HepG2 (cell line): Measurements from ENCODE around the gene HS6ST1. TPM values are rescaled to one million over a fixed set of nuclear protein-coding genes. Genes with fewer than 3 reads are reported as not detected.

Source experiments
- JUND ChIP-seq: sonication (generic); formaldehyde crosslinking; IDR thresholded peaks from 2 replicates; pipeline ENCODE4 v1.8.0; 2022; ENCODE audit warnings: mild to moderate bottlenecking, missing genetic modification reagents
- KDM5A ChIP-seq: fragments of 200-600 bp; sonication (generic); IDR thresholded peaks from 2 replicates; pipeline ENCODE4 v1.7.0; 2018; ENCODE audit warnings: antibody characterized with exemption, mild to moderate bottlenecking, low read length, borderline replicate concordance
- STAG1 ChIP-seq: sonication (generic); formaldehyde crosslinking; IDR thresholded peaks from 2 replicates; pipeline ENCODE4 v1.4.0; 2020; ENCODE audit warnings: missing genetic modification reagents
- ZBTB34 ChIP-seq: sonication (generic); formaldehyde crosslinking; IDR thresholded peaks from 2 replicates; pipeline ENCODE4 v1.8.0; 2022; ENCODE audit warnings: mild to moderate bottlenecking, missing genetic modification reagents
- ZNF496 ChIP-seq: sonication (generic); formaldehyde crosslinking; IDR thresholded peaks from 2 replicates; pipeline ENCODE4 v1.8.1; 2023; ENCODE audit warnings: mild to moderate bottlenecking, moderate library complexity, missing genetic modification reagents; ENCODE audit not compliant: insufficient replicate concordance
- polyA plus RNA-seq, 8 experiments: library from polyadenylated mRNA; depleted of rRNA in 3 of 8; stranded (reverse) in 7 of 8; unstranded in 1 of 8; fragments of >200 nt; fragmentation: Illumina TruSeq in 4 of 8; extraction: Trizol in 4 of 8; gene quantifications; 2 replicates each; pipeline versions ENCODE4 v1.2.1 to v1.2.3, GENCODE V29; 2011 to 2016; ENCODE audit warnings: low read depth in 4 of 8, missing spikeins in 1 of 8, mixed read lengths in 1 of 8; ENCODE audit not compliant: insufficient read depth in 1 of 8
- total RNA-seq, 5 experiments: library from RNA; depleted of rRNA; stranded (reverse); fragments of >200 nt; fragmentation: Illumina TruSeq; extraction: Trizol; gene quantifications; 2 replicates each; pipeline ENCODE4 v1.2.3, GENCODE V29; 2016; ENCODE audit warnings: low read depth in 1 of 5
- TF ChIP-seq, protein P1 (sequence below): sonication (generic); formaldehyde crosslinking; IDR thresholded peaks from 2 replicates; pipeline ENCODE4 v1.5.0; 2020; ENCODE audit warnings: mild to moderate bottlenecking, missing genetic modification reagents, moderate library complexity
- TF ChIP-seq, protein P2 (sequence below): sonication (generic); formaldehyde crosslinking; IDR thresholded peaks from 2 replicates; pipeline ENCODE4 v1.8.1; 2023; ENCODE audit warnings: missing genetic modification reagents, inconsistent platforms, borderline replicate concordance

HS6ST1 gene
- total and polyA plus RNA-seq, 2 of the 13 experiments (the other 11 are each of a cell fraction or from before 2014, with no cell fraction given), result 34.5 to 84.6 TPM

DNA sequence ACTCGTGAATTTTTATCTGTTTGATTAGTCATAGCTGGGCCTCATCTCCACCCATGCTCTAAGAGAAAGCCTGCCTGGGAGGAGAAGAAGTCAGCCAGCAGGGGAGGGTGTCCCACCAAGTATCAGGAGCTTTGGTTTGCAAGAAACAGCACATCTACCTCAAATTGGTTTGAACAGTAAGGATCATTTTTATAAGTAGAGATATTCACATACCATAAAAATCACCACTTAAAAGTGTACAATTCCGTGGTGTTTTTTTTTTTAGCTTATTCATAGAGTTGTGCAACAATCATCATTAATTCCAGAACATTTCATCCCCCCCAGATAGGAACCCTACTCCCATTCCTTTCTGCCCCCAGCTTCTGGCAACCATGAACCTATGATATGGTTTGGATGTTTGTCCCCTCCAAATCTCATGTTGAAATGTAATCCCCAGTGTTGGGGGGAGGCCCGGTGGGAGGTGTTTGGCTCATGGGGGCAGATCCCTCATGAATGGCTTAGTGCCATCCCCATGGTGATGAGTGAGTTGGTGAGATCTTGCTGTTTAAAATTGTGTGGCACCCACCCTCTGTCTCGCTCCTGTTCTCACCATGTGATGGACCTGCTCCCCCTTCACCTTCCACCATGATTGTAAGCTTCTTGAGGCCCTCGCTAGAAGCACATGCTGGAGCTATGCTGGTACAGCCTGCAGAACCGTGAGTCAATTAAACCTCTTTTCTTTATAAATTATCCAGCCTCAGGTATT, 36.2 kb upstream of the HS6ST1 start (continued):
- TF ChIP-seq, protein P1, sequence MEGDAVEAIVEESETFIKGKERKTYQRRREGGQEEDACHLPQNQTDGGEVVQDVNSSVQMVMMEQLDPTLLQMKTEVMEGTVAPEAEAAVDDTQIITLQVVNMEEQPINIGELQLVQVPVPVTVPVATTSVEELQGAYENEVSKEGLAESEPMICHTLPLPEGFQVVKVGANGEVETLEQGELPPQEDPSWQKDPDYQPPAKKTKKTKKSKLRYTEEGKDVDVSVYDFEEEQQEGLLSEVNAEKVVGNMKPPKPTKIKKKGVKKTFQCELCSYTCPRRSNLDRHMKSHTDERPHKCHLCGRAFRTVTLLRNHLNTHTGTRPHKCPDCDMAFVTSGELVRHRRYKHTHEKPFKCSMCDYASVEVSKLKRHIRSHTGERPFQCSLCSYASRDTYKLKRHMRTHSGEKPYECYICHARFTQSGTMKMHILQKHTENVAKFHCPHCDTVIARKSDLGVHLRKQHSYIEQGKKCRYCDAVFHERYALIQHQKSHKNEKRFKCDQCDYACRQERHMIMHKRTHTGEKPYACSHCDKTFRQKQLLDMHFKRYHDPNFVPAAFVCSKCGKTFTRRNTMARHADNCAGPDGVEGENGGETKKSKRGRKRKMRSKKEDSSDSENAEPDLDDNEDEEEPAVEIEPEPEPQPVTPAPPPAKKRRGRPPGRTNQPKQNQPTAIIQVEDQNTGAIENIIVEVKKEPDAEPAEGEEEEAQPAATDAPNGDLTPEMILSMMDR, result 0 out of 2 replicates have a peak, but pooled peaks have one; percentile 6
- TF ChIP-seq ZNF496 (CRISPR knock-in tag) (no peak), STAG1 (CRISPR knock-in tag) (0 out of 2 replicates have a peak, but pooled peaks have one; percentile 3), JUND (CRISPR knock-in tag) (no peak), ZBTB34 (CRISPR knock-in tag) (no peak), KDM5A (no peak)
- TF ChIP-seq, protein P2, sequence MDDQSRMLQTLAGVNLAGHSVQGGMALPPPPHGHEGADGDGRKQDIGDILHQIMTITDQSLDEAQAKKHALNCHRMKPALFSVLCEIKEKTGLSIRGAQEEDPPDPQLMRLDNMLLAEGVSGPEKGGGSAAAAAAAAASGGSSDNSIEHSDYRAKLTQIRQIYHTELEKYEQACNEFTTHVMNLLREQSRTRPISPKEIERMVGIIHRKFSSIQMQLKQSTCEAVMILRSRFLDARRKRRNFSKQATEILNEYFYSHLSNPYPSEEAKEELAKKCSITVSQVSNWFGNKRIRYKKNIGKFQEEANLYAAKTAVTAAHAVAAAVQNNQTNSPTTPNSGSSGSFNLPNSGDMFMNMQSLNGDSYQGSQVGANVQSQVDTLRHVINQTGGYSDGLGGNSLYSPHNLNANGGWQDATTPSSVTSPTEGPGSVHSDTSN (CRISPR knock-in tag), result no peak
- TF ChIP-seq, all 625 proteins: peak for 2
